ENCODE results near the gene PAM. TPM values are rescaled to one million over a fixed set of nuclear protein-coding genes. Genes with fewer than 3 reads are reported as not detected.

The PAM gene
- total RNA-seq, 2 experiments from 2014 or later = 15.1 to 16.1 TPM

DNA sequence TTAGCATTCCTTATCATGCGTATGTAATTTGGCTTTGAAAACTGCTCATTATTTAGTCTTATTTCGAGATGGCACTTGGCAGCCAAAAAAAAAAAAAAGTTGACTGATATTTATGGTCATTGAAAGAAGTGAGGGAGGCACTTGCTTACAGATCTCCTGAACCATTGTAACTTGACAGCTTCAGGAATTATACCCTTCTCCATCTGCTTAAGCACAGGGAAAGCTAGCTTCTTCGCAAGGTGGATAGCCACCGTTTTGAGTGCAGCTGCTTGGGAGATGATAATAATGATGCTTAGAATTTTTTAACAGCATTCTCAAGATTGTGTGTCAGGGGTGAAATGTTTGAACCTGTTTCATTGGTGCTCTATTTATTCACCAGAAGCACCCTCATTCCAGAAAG, 248.8 kb downstream of the PAM start:
- CTCF ChIA-PET = no interaction called here
- no peaks in the 10 kb centered on the region for H3K9me3 Mint-ChIP-seq
- no peak overlapping the region for H3K4me3 Mint-ChIP-seq
- intact Hi-C loops (cut with DNase I, micrococcal nuclease) = no loop called here
- H3K27ac Mint-ChIP-seq = no peak overlapping the region
- TF ChIP-seq, protein P1, sequence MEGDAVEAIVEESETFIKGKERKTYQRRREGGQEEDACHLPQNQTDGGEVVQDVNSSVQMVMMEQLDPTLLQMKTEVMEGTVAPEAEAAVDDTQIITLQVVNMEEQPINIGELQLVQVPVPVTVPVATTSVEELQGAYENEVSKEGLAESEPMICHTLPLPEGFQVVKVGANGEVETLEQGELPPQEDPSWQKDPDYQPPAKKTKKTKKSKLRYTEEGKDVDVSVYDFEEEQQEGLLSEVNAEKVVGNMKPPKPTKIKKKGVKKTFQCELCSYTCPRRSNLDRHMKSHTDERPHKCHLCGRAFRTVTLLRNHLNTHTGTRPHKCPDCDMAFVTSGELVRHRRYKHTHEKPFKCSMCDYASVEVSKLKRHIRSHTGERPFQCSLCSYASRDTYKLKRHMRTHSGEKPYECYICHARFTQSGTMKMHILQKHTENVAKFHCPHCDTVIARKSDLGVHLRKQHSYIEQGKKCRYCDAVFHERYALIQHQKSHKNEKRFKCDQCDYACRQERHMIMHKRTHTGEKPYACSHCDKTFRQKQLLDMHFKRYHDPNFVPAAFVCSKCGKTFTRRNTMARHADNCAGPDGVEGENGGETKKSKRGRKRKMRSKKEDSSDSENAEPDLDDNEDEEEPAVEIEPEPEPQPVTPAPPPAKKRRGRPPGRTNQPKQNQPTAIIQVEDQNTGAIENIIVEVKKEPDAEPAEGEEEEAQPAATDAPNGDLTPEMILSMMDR (IDR thresholded peaks at IDR 0.05) = no peak
- no peak for DNase-seq
- Histone ChIP-seq H3K9me3 (ENCODE audit: control insufficient read depth in 1 of 2, insufficient read depth in 1 of 2, low read length in 2 of 2) (peaks cover 0 to 7% of the 10 kb centered on the region in 2 experiments), H3K27ac (ENCODE audit: low read depth in 1 of 2, low read length in 2 of 2) (no peak overlapping the region), H3K27me3 (ENCODE audit: control insufficient read depth in 1 of 2, insufficient read depth in 2 of 2, low read length in 2 of 2) (no peaks in the 10 kb centered on the region), H3K4me1 (ENCODE audit: insufficient read depth, low read length) (no peaks in the 10 kb centered on the region), H3K4me3 (ENCODE audit: low read length) (no peak overlapping the region), H3K36me3 (ENCODE audit: insufficient read depth, low read length) (peaks cover 6% of the 10 kb centered on the region)
- no peaks in the 10 kb centered on the region for H3K4me1 Mint-ChIP-seq (ENCODE audit: low read depth)
- no peaks in the 10 kb centered on the region for H3K27me3 Mint-ChIP-seq
- no peak for ATAC-seq (ENCODE audit: poor library complexity)
- H3K36me3 Mint-ChIP-seq (ENCODE audit: low read depth) = peaks cover 14% of the 10 kb centered on the region
- POLR2A ChIA-PET = no interaction called here

DNA sequence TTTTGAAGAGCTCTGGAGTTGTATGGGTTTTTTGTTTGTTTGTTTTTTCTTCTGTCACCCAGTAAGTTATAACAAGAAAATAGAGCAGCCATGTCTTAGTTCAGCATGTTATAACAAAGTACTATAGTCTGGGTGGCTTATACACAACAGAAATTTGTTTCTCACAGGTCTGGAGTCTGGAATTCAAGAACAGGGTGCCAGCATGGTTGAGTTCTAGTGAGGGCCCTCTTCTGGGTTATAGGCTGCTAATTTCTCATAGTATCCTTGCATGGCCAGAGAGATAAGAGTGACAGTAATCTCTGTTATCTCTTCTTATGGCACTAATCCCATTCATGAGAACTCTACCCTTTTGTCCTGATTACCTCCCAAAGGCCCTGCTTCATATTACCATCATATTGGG, 250.2 kb downstream of the PAM start:
- H3K36me3 Mint-ChIP-seq (ENCODE audit: low read depth) = peaks cover 18% of the 10 kb centered on the region
- DNase-seq (no peak), ATAC-seq (ENCODE audit: poor library complexity) (no peak)
- Histone ChIP-seq H3K9me3 (ENCODE audit: control insufficient read depth in 1 of 2, insufficient read depth in 1 of 2, low read length in 2 of 2) (no peaks in the 10 kb centered on the region), H3K36me3 (ENCODE audit: insufficient read depth, low read length) (peaks cover 8% of the 10 kb centered on the region), H3K27ac (ENCODE audit: low read depth in 1 of 2, low read length in 2 of 2) (no peak overlapping the region), H3K27me3 (ENCODE audit: control insufficient read depth in 1 of 2, insufficient read depth in 2 of 2, low read length in 2 of 2) (no peaks in the 10 kb centered on the region), H3K4me1 (ENCODE audit: insufficient read depth, low read length) (no peaks in the 10 kb centered on the region), H3K4me3 (ENCODE audit: low read length) (no peak overlapping the region)
- TF ChIP-seq, protein P1 (IDR thresholded peaks at IDR 0.05) = no peak
- no peaks in the 10 kb centered on the region for H3K27me3 Mint-ChIP-seq
- ChIA-PET CTCF (no interaction called here), POLR2A (no interaction called here)
- H3K9me3 Mint-ChIP-seq = no peaks in the 10 kb centered on the region
- H3K27ac Mint-ChIP-seq = no peak overlapping the region
- intact Hi-C loops (cut with DNase I, micrococcal nuclease) = no loop called here
- no peak overlapping the region for H3K4me3 Mint-ChIP-seq
- no peaks in the 10 kb centered on the region for H3K4me1 Mint-ChIP-seq (ENCODE audit: low read depth)

DNA sequence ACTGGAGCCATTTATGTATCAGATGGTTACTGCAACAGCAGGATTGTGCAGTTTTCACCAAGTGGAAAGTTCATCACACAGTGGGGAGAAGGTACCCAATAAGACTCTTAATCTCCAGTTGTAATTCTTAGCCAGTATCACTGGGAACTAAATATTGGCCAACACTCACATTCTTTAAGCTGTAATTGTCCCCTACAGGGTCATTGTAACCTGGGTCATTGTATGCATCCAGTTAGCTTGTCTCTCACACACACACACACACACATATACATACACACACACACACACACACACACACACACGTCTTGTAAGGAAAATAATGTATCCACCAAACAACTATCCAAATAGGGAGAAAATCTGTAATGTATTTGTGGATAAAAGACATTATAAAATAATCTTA, 251.8 kb downstream of the PAM start:
- Mint-ChIP-seq H3K27me3 (no peaks in the 10 kb centered on the region), H3K4me1 (ENCODE audit: low read depth) (no peaks in the 10 kb centered on the region), H3K4me3 (no peak overlapping the region), H3K36me3 (ENCODE audit: low read depth) (peaks cover 23% of the 10 kb centered on the region), H3K27ac (no peak overlapping the region), H3K9me3 (no peaks in the 10 kb centered on the region)
- Histone ChIP-seq H3K27me3 (ENCODE audit: control insufficient read depth in 1 of 2, insufficient read depth in 2 of 2, low read length in 2 of 2) (no peaks in the 10 kb centered on the region), H3K4me3 (ENCODE audit: low read length) (no peak overlapping the region), H3K9me3 (ENCODE audit: control insufficient read depth in 1 of 2, insufficient read depth in 1 of 2, low read length in 2 of 2) (no peaks in the 10 kb centered on the region), H3K4me1 (ENCODE audit: insufficient read depth, low read length) (no peaks in the 10 kb centered on the region), H3K27ac (ENCODE audit: low read depth in 1 of 2, low read length in 2 of 2) (no peak overlapping the region), H3K36me3 (ENCODE audit: insufficient read depth, low read length) (peaks cover 10% of the 10 kb centered on the region)
- DNase-seq (no peak), ATAC-seq (ENCODE audit: poor library complexity) (no peak)
- POLR2A ChIA-PET = no interaction called here
- intact Hi-C loops (cut with DNase I, micrococcal nuclease) = no loop called here
- TF ChIP-seq, protein P1 (IDR thresholded peaks at IDR 0.05) = no peak
- CTCF ChIA-PET = no interaction called here

Data from CD4-positive, alpha-beta T cell (primary cell).